ENCODE results near the gene RPL9.
"Not testable (repeated sequence)": the region's sequence is repeated elsewhere in the genome, so short reads cannot be mapped to it uniquely, and the experiment has no call there.

RPL9 gene

GRCh38 chr4:39464886-39465501, 6.3 kb upstream of the RPL9 start:
- DNase-seq, result no peak

DNA sequence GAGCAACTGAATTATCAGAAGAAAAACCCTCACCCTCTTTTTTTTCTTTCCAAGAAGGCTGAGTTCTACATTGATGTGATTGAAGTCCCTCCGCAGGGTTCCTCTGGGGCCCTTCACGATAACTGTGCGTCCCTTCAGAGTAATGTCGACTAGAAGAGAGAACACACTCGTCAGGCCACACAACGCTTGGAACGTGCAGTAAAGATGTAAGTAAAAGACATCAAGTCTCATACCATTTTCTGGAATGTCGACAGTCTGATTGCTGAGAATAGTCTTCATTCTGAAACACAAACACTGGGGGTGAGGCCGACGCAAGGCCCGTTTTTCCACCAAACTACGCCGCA, 589 bp downstream of the RPL9 start:
- DNase-seq, result not testable (repeated sequence)

DNA sequence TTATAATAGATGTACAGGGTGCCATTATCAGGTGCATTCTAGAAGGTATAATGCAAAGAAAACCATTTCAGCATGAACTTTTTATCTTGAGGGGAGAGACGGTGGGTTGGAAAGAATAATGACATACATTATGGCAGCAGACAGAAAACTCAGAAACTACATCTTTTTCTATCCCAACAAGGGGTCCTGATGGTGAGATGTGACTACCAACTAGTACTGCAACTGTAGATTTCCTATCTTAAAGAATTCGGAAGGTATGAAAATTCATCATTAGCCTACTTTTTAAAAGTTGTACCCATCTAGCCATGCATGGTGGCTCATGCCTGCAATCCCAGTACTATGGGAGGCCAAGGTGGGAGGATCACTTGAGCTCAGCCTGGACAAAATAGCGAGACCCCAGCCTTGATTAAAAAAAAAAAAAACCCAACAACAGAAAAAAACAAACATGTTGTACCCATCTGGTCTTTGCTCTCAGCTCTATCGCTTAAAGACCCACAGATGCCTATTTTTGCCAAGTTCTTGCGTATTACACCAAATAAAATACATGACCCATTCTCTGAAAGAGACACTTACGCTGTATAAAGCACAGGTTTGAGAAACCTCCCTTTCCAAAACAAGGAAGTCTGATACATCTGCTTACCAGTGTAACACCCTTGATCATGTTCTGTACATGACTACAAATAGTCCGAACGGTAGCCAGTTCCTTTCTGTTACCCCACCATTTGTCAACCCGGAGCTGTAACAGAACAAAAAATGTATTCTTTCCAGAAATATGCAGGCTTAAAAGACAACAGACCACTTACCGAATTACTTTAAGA, 1.6 kb downstream of the RPL9 start:
- DNase-seq, result no peak

DNA sequence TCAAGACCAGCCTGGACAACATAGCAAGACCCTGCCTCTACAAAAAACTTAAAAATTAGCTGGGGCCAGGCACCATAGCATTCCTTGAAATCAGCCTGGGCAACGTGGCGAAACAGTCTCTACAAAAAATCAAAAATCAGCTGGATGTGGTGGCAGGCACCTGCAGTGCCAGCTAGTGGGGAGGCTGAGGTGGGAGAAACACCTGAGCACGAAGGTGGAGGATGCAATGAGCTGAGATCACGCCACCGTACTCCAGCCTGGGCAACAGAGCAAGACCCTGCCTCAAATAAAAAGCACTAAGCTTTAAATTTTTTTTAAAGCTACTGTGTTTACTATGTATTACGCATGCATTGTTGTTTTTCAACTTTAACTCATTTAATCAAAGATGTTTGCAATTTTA, 3.2 kb downstream of the RPL9 start:
- no peak for DNase-seq

DNA sequence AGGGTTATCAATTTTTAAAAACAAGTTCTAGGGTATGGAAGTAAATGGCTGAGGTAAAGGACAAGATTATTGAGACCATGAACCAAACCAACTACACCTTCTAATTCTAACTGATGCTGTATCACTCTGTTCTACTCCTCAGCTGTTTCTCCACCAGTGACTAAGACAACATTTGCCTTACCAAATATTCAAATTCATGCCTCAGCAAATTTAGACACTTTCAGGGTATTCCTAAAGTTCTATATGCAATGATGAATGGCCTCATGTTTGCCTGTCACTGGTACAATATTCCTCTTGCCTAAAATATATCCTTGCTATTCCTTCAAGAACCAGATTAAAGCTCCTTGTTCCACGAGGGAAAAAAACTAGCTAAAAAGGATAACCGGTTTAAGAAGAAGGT, 5.0 kb downstream of the RPL9 start:
- no peak for DNase-seq

- DNase-seq, result no peak
These were observed 5.7 kb downstream of the RPL9 start for GRCh38 chr4:39452860-39453587.

- DNase-seq, result no peak
These were observed 6.4 kb downstream of the RPL9 start for GRCh38 chr4:39452153-39452859.

GRCh38 chr4:39451423-39452023, 7.2 kb downstream of the RPL9 start:
- DNase-seq, result no peak

- DNase-seq, result no peak
These were observed 8.1 kb downstream of the RPL9 start for GRCh38 chr4:39450618-39451017.

DNA sequence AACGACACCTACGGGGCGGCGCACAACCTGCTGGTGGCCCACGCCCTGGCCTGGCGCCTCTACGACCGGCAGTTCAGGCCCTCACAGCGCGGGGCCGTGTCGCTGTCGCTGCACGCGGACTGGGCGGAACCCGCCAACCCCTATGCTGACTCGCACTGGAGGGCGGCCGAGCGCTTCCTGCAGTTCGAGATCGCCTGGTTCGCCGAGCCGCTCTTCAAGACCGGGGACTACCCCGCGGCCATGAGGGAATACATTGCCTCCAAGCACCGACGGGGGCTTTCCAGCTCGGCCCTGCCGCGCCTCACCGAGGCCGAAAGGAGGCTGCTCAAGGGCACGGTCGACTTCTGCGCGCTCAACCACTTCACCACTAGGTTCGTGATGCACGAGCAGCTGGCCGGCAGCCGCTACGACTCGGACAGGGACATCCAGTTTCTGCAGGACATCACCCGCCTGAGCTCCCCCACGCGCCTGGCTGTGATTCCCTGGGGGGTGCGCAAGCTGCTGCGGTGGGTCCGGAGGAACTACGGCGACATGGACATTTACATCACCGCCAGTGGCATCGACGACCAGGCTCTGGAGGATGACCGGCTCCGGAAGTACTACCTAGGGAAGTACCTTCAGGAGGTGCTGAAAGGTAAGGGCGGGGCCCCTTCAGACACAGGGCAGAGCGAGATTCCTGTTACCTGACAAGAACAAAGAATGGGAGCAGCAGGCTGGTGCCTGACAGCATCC, 11.7 kb downstream of the RPL9 start:
- DNase-seq, result no peak

GRCh38 chr4:39446483-39446841, 12.3 kb downstream of the RPL9 start:
- DNase-seq, result no peak

DNA sequence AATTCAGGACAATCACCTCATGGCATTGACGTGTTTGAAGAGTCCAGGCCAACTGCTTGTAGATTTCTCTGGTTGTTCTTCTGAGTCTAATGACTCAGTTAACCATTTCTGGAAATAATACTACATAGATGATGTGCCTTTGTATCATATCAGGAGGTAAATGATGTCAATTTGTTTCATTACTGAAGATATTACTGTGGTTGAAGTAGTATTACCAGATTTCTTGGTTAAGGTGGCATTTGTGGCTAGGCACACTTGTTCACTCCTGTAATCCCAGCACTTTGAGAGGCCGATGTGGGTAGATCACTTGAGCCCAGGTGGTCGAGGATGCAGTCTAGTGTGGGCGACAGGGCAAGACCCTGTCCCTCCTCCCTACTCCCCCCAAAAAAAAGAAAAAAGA, 15.7 kb downstream of the RPL9 start:
- DNase-seq, result no peak

DNA sequence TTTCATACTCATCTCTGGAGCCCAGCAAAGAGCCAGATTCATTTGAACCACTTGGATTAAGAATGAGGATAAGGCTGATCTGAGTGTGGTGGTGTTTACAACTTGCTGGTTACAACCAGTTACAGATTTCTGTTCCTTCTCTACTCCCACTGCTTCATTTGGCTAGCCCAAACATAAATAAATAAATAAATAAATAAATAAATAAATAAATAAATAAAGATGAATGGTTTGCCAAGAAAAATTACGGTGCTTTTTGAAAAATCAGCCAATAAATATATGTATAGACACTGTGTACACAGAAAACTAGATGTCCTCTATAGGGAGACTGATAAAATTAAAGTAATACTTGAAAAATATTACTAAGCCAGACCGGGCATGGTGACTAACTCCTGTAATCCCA, 17.1 kb downstream of the RPL9 start:
- no peak for DNase-seq

DNA sequence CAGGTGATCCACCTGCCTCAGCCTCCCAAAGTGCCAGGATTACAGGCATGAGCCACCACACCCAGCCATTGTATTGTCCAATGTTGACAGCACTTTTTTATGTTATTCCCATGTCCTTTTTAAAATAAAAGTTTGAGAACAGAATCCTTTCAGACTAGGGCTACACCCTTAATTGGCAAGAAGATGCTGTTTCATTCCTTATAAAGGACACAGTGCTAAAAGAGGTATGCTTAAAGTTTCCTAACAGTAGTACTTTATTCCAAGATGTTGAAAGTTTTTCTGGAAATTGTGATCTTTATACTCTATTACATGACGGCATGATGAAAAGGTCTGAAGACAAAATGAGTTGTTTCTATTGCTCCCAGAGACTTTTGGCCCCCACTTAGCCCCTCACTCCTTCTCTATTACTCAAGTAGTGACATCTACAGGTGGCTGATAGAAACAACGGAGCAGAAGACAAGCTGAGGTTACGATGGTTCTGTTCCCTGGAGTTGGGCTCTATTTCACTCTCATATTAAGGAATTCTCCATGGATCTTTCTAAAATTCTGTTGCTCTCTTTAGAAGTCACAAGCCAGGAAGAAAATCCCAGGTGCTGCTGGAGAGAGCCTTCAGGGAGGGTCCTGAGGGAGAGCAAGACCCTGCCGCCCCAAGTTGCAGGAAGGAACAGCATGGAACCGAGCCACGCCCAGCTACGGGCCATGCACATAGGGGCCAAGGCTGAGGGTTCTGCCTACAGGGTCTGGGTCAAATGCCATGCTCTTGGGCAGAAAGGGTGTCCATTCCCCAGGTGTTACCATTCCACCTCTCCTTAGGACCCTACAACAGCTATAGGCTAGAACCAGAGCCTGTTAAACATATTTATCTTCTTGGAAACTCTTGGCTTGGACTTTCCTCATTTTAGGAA, 22.8 kb downstream of the RPL9 start:
- DNase-seq, result no peak

DNA sequence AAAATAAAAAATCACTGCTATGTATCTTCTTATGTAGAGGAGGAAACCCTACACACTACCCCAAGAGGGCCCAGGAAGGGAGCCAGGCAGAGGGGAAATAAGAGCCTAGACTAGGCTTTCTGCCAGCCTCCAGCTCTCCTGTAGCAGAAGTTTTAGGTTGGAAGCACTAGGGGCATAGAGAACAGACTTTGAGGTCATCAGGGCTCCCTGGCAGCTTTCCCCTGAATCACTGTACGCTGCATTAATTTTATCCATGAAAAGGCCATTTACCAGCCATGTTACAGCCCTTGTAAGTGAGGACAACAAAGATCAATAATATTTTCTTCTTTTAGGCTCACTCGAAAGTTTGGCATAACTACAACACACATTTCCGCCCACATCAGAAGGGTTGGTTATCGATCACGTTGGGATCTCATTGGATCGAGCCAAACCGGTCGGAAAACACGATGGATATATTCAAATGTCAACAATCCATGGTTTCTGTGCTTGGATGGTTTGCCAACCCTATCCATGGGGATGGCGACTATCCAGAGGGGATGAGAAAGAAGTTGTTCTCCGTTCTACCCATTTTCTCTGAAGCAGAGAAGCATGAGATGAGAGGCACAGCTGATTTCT, 24.7 kb downstream of the RPL9 start:
- no peak for DNase-seq

DNA sequence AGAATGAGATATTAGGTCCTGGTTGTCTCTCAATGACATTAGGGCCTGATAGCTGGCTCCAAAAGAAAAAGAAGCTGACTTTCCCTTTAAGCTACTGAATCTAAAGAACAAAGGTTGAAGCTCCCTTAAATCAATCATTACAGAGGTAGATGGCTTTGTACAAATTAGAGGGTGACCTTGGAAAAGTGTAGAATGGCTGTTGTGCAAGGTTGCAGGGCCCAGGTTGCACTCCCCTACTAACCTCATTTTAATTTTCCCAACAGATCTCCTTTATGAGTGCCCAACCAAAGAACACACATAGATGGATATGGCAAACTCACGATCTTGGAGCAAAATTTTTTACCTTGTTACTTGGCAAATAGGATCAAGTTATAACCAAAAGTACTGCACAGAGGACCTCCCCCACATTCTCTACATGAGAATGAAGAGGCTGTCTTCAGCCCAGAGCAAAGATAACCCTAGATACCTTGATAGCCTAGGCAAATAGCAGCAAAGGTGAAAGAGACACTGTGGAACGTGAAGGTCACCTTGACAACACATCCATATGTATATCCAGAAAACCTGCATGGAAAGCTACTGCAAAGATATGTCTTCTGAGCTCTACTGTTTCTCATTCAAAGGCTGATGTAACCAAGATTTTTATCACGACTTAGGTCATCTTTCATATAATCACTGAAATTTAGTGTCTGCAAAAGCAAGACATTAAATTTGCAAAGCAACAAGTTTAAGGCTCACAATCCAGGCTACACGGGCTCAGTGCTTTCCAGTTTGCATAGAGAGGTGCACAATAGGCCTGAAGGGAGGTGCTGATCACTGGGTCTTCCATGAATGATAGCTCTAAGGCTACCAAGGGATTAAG, 29.0 kb downstream of the RPL9 start:
- no peak for DNase-seq

GRCh38 chr4:39427520-39428114, 31.1 kb downstream of the RPL9 start:
- no peak for DNase-seq

DNA sequence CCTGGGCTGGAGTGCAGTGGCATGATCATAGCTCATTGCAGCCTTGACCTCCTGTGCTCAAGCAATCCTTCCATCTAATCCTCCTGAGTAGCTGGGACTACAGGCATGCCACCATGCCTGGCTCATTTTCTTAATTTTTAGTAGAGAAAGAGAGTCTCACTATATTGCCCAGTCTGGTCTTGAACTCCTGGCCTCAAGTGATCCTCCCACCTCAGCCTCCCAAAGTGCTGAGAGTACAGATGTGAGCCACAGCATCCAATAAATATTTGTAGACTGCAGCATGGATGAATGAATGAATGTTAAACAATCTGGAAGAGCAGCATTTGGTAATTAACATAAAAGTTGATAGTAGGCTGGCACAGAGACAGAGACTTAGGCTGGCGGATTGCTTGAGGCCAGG, 32.0 kb downstream of the RPL9 start:
- DNase-seq, result no peak

- not testable (repeated sequence) for DNase-seq
These were observed 33.4 kb downstream of the RPL9 start for GRCh38 chr4:39425297-39425696.
